IPS-18c (cell line): ENCODE data around the gene AKAP6.
"Not testable (repeated sequence)": the region's sequence is repeated elsewhere in the genome, so short reads cannot be mapped to it uniquely, and the experiment has no call there.

ENCODE experiments used
- H3K4me3 ChIP-seq: 2 replicates; pipeline ENCODE4 v1.7.0; 2013; ENCODE audit warnings: low read depth, mild to moderate bottlenecking, low read length, moderate library complexity; ENCODE audit not compliant: insufficient read depth
- H3K9me3 ChIP-seq: one replicate; pipeline ENCODE4 v1.6.1; 2013; ENCODE audit warnings: mild to moderate bottlenecking, low read length, moderate library complexity; ENCODE audit not compliant: control insufficient read depth, insufficient read depth

AKAP6 gene

DNA sequence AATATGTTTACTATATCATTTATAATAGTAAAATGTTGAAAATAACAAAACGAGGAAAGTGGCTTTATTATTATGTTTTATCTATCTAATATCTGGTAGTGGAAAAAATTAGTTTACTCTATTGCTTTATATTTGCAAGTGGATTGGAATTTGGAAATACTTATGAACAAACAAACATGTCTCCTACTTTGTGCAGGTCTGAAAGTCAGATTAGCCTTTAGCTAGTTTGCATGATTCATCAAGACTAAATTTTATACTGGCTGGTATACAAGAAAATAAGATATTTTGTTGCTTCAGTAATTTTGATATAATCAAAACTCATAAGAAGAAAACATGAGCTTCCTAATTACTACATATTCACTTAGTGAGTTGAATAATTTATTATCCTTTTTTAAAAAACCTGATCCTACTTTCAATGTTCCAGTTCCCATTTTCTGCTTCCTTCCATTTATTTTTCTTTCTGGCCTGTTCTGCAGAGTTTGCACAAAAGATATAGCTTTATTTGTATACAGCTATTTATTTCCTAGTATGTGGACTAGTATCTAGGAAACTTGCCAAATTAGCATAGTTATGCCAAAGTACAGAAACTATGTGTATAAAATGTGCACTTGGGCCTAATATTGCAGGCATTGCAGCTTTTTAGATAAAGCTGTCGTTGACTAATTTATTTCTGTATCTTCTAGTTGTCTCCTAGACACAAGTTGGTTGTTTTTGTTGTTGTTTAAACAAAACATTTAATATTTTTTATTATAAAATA, 122.0 kb downstream of the AKAP6 start:
- Histone ChIP-seq H3K4me3 (no peak overlapping the region), H3K9me3 (no peaks in the 10 kb centered on the region)

DNA sequence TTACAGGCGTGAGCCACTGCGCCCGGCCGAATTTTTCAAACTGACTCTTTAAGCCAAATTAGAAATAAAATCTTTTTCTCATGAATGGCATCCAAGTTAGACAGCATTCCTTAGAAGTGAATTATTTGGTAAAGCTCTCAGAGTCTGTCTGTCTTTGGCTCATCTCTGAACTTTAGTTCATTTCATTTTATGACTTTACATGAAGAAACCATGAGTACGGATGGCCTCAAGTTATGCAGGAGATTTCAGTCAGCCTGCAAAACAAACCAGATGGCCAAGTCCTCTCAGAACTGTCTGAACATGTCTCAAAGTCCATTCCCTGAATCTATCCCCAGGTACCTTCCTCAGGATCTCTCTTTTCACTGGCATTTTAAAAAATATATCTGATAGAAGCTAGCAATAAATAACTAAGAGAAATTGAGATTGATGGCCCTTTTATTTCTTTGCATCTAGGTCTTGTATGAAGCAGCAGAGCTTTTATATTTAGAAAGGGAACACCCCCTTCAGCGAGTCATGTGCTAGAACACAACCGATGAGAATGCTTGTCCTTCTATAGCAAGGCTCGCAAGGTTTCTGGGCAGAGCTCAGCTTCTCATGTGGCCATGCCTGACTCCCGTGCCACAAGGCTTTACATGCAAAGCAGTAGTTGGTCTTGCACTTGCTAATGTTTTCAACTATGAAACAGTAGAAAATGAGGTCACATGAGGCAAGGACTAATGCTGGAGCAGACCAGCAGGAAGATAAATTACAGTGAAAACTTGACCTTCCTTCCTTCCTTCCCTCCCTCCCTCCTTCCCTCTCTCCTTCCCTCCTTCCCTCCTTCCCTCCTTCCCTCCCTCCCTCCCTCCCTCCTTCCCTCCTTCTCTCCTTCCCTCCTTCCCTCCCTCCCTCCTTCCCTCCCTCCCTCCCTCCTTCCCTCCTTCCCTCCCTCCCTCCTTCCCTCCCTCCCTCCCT, 125.0 kb downstream of the AKAP6 start:
- no peaks in the 10 kb centered on the region for H3K9me3 ChIP-seq
- no peak overlapping the region for H3K4me3 ChIP-seq

DNA sequence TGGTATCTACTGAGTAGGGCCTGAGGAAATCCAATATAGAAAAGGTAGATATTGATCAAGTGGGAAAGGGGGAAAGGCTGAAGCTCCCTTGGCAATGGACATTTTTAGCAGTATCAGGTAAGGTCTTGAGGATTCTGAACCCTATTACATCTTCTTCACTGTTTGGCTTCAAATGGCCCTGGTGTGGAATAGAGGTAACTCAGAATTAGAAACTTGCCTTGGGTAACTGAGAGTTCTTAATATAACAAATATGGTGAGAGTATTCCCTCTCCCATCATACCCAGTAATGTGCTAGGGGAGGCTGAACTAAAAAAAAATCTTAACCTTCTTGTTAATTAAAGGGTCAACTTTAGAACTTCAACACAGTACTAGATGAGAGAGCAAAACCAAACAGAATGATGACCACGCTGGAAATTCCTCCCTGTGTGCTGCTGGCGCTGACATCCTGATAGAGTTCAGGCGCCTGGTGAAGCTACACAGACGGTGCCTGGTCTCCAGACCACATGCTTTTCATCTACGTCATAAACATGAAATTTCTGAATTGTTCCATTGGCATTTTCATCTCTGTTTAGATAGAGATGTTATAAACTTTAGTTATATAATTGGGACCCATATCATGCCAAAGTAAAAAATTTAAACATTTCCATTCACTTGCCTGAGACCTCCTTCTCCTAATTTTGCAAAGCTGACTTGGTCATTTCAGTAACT, 128.3 kb downstream of the AKAP6 start:
- Histone ChIP-seq H3K4me3 (no peak overlapping the region), H3K9me3 (peaks cover 2% of the 10 kb centered on the region)

DNA sequence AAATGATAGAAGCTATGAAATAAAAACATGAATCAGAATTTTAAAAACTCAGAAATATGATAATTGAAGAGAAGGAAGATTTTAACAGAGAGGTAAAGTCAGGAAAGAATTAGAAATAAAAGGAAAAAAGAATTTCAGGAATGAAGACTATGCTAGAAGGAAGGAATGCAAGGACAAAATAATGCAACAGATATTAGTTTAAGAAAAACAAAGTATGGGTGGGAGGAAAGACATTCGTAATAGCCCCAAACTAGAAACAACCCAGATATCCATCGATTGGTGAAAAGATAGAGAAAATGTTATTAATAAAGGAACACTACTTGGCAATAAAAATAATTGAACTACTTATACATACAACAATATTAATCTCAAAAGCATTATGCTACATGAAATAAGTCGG, 129.6 kb downstream of the AKAP6 start:
- Histone ChIP-seq H3K4me3 (no peak overlapping the region), H3K9me3 (peaks cover 2% of the 10 kb centered on the region)

DNA sequence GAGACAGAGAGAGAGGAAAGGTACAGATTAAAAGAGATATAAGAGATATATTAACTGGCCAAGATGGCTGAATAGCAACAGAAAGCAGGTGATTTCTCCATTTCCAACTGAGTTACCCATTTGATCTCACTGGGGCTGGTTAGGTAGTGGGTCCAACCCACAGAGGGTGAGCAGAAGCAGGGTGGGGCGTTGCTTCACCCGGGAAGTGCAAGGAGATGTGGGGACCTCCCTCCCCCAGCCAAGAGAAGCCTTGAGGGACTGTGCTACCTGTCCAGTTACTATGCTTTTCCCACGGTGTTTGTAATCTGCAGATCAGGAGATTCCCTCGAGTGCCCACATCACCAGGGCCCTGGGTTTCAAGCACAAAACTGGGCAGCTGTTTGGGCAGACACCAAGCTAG, 131.2 kb downstream of the AKAP6 start:
- Histone ChIP-seq H3K4me3 (no peak overlapping the region), H3K9me3 (peaks cover 4% of the 10 kb centered on the region)

DNA sequence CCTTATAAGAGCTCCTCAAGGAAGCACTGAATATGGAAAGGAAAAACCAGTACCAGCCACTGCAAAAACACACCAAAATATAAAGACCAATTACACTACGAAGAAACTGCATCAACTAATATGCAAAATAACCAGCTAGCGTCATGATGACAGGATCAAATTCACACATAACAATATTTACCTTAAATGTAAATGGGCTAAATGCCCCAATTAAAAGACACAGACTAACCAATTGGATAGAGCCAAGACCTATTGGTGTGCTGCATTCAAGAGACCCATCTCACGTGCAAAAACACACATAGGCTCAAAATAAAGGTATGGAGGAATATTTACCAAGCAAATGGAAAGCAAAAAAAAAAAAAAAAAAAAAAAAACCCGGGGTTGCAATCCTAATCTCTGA, 133.5 kb downstream of the AKAP6 start:
- H3K9me3 ChIP-seq = not testable (repeated sequence)

GRCh38 chr14:32468955-32469354, 139.9 kb downstream of the AKAP6 start:
- no peak overlapping the region for H3K4me3 ChIP-seq
- peaks cover 2% of the 10 kb centered on the region for H3K9me3 ChIP-seq

More for the DNA sequence above, 133.5 kb downstream of the AKAP6 start:
- H3K4me3 ChIP-seq = not testable (repeated sequence)

GRCh38 chr14:32469388-32470160, 140.5 kb downstream of the AKAP6 start:
- H3K4me3 ChIP-seq = no peak overlapping the region

DNA sequence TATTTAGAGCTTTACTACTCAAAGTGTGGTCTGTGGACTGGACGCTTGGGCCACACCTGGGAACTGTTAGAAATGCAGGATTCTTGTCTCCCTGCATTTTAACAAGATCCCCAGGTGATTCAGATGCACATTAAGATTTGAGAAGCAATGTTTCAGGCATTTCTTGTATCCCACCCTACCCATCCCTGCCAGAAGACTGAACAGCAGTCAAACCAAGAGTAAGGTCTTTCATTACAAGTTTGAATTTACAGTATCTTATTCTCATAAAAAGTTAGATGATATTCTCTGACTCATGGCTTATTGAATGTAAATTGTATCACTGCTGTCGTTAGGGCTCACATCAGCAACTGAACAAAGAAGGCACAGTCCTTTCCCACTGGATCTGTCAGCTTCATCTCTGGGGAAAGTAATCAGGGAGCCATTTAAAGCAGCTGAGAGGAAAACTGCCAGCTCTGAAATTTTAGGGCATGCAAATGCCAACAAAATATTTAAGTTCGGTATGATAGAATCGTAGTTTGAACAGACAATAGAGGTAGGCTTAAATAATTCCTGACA, 141.1 kb downstream of the AKAP6 start:
- Histone ChIP-seq H3K4me3 (no peak overlapping the region), H3K9me3 (no peaks in the 10 kb centered on the region)

More at GRCh38 chr14:32469388-32470160, 140.5 kb downstream of the AKAP6 start:
- peaks cover 1% of the 10 kb centered on the region for H3K9me3 ChIP-seq

DNA sequence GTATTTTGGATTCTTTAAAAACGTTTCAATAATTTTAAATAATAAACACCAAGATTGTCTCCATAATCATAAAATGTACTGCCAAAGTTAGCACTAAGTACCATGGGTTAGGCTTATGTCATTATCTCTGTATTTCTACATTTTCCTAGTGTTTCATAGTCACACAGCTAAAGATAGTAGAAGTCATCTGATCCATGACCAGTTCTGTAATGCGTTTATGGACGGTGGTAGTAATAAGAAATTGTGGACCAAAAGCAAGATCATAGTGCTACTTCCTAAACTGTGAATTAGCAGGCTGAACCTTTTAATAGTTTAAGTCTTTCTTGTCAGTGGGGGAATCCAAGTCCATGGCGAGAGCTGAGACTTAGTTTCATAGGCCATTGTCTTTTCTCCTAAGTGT, 142.1 kb downstream of the AKAP6 start:
- no peak overlapping the region for H3K4me3 ChIP-seq
- no peaks in the 10 kb centered on the region for H3K9me3 ChIP-seq

GRCh38 chr14:32472076-32472475, 143.0 kb downstream of the AKAP6 start:
- Histone ChIP-seq H3K9me3 (no peaks in the 10 kb centered on the region), H3K4me3 (no peak overlapping the region)

GRCh38 chr14:32472512-32473463, 143.7 kb downstream of the AKAP6 start:
- Histone ChIP-seq H3K4me3 (no peak overlapping the region), H3K9me3 (no peaks in the 10 kb centered on the region)

GRCh38 chr14:32473464-32473855, 144.4 kb downstream of the AKAP6 start:
- no peak overlapping the region for H3K4me3 ChIP-seq

GRCh38 chr14:32474478-32475195, 145.5 kb downstream of the AKAP6 start:
- Histone ChIP-seq H3K9me3 (no peaks in the 10 kb centered on the region), H3K4me3 (no peak overlapping the region)

More at GRCh38 chr14:32473464-32473855, 144.4 kb downstream of the AKAP6 start:
- no peaks in the 10 kb centered on the region for H3K9me3 ChIP-seq

GRCh38 chr14:32476532-32476931, 147.4 kb downstream of the AKAP6 start:
- Histone ChIP-seq H3K4me3 (no peak overlapping the region), H3K9me3 (no peaks in the 10 kb centered on the region)
